ENCODE results near the gene KIAA0040.

DNA sequence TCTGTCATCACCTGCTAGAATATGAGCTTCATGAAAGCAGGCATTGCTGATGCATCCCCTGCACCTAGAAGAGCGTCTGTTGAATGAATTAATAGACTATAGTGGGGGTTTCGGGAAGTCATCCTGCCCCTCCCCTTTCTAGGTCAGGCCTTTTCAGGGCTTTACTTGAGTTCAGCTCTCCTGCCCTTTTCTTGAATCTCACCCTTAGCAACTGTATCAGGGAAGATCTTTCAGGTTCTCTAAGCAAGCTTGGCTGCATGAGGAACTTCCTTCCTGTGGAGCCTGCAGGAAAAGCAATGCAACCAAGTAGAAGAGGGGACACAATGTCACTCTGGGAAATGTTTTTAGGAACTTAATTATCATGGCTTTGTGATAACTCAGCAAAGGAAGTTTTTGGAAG is 27.2 kb upstream of the KIAA0040 start:
- TF ChIP-seq, protein P1, sequence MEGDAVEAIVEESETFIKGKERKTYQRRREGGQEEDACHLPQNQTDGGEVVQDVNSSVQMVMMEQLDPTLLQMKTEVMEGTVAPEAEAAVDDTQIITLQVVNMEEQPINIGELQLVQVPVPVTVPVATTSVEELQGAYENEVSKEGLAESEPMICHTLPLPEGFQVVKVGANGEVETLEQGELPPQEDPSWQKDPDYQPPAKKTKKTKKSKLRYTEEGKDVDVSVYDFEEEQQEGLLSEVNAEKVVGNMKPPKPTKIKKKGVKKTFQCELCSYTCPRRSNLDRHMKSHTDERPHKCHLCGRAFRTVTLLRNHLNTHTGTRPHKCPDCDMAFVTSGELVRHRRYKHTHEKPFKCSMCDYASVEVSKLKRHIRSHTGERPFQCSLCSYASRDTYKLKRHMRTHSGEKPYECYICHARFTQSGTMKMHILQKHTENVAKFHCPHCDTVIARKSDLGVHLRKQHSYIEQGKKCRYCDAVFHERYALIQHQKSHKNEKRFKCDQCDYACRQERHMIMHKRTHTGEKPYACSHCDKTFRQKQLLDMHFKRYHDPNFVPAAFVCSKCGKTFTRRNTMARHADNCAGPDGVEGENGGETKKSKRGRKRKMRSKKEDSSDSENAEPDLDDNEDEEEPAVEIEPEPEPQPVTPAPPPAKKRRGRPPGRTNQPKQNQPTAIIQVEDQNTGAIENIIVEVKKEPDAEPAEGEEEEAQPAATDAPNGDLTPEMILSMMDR (IDR thresholded peaks at IDR 0.05): no peak
- TF ChIP-seq, protein P2, sequence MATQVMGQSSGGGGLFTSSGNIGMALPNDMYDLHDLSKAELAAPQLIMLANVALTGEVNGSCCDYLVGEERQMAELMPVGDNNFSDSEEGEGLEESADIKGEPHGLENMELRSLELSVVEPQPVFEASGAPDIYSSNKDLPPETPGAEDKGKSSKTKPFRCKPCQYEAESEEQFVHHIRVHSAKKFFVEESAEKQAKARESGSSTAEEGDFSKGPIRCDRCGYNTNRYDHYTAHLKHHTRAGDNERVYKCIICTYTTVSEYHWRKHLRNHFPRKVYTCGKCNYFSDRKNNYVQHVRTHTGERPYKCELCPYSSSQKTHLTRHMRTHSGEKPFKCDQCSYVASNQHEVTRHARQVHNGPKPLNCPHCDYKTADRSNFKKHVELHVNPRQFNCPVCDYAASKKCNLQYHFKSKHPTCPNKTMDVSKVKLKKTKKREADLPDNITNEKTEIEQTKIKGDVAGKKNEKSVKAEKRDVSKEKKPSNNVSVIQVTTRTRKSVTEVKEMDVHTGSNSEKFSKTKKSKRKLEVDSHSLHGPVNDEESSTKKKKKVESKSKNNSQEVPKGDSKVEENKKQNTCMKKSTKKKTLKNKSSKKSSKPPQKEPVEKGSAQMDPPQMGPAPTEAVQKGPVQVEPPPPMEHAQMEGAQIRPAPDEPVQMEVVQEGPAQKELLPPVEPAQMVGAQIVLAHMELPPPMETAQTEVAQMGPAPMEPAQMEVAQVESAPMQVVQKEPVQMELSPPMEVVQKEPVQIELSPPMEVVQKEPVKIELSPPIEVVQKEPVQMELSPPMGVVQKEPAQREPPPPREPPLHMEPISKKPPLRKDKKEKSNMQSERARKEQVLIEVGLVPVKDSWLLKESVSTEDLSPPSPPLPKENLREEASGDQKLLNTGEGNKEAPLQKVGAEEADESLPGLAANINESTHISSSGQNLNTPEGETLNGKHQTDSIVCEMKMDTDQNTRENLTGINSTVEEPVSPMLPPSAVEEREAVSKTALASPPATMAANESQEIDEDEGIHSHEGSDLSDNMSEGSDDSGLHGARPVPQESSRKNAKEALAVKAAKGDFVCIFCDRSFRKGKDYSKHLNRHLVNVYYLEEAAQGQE (IDR thresholded peaks at IDR 0.05; ENCODE audit: insufficient read depth in 1 of 2, low read depth in 2 of 2, low read length in 1 of 2): no peak
- TF ChIP-seq POLR2AphosphoS5 (IDR thresholded peaks at IDR 0.05; ENCODE audit: low read depth, low read length): no peak
- no peak for TF ChIP-seq TCF7L2 (IDR thresholded peaks at IDR 0.05; ENCODE audit: low read depth, low read length)
- TF ChIP-seq SIN3A (IDR thresholded peaks at IDR 0.05; ENCODE audit: borderline replicate concordance, insufficient read depth, low read depth, low read length): no peak

Measured in Panc1 (cell line).